ENCODE data around the gene SLC12A2. TPM values are rescaled to one million over a fixed set of nuclear protein-coding genes. Genes with fewer than 3 reads are reported as not detected.

SLC12A2 gene
- total RNA-seq, 1 experiment from 2014 or later = 85.2 TPM

DNA sequence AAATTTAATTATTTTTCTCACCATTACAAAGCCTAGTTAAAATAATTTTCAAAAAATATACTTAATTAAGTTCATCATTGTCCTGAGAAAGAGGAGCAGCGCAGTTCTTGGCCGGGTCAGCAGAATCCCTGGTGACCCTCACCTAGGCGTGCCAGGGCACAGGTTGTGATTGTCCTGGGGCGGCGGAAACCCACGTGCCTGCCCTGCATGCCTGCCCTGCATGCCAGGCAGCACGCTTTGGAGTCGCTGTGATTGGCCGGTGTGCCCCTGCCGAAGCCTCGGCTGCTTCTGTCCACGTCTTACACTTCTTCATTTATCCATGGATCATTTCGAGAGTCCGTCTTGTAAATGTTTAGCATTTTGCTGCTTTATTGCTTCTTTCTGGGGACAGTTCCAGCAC, 25.6 kb downstream of the SLC12A2 start:
- CTCF ChIA-PET = interaction anchor here (0.7 kb wide), 1 partner anchor 10 kb away, joined by 3 read pairs; no protein-coding TSS in a partner anchor
- no TSS peak for BruUV-seq (replicated peaks)
- Mint-ChIP-seq H3K4me1 (ENCODE audit: low read depth, unreplicated experiment) (peaks cover 14% of the 10 kb centered on the region), H3K4me3 (ENCODE audit: unreplicated experiment) (no peak overlapping the region), H3K27ac (ENCODE audit: unreplicated experiment) (no peak overlapping the region), H3K36me3 (ENCODE audit: insufficient read depth, unreplicated experiment) (peaks cover 18% of the 10 kb centered on the region), H3K9me3 (ENCODE audit: unreplicated experiment) (no peaks in the 10 kb centered on the region), H3K27me3 (ENCODE audit: insufficient read depth, unreplicated experiment) (no peaks in the 10 kb centered on the region)
- no peak overlapping the region for H3K4me3 ChIP-seq (ENCODE audit: low read depth, low read length)
- TF ChIP-seq, protein P1, sequence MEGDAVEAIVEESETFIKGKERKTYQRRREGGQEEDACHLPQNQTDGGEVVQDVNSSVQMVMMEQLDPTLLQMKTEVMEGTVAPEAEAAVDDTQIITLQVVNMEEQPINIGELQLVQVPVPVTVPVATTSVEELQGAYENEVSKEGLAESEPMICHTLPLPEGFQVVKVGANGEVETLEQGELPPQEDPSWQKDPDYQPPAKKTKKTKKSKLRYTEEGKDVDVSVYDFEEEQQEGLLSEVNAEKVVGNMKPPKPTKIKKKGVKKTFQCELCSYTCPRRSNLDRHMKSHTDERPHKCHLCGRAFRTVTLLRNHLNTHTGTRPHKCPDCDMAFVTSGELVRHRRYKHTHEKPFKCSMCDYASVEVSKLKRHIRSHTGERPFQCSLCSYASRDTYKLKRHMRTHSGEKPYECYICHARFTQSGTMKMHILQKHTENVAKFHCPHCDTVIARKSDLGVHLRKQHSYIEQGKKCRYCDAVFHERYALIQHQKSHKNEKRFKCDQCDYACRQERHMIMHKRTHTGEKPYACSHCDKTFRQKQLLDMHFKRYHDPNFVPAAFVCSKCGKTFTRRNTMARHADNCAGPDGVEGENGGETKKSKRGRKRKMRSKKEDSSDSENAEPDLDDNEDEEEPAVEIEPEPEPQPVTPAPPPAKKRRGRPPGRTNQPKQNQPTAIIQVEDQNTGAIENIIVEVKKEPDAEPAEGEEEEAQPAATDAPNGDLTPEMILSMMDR (IDR thresholded peaks at IDR 0.05; ENCODE audit: insufficient read depth in 1 of 2, low read depth in 1 of 2, low read length in 1 of 2, severe bottlenecking in 1 of 2, unreplicated experiment in 1 of 2) = no peak
- H3K27me3 ChIP-seq (replicated peaks; ENCODE audit: control insufficient read depth, insufficient read depth, low read length) = no peaks in the 10 kb centered on the region
- POLR2A ChIA-PET = no interaction called here
- no peak for DNase-seq
- no peaks in the 10 kb centered on the region for H3K36me3 ChIP-seq (ENCODE audit: control insufficient read depth, insufficient read depth, low read length)
- intact Hi-C loops (cut with micrococcal nuclease; ENCODE audit: unreplicated experiment) = no loop called here
- H3K9me3 ChIP-seq = no peaks in the 10 kb centered on the region
- H3K4me1 ChIP-seq = no peaks in the 10 kb centered on the region

GRCh38 chr5:128109766-128110165, 26.2 kb downstream of the SLC12A2 start:
- intact Hi-C loops (cut with micrococcal nuclease; ENCODE audit: unreplicated experiment) = no loop called here
- Mint-ChIP-seq H3K27me3 (ENCODE audit: insufficient read depth, unreplicated experiment) (no peaks in the 10 kb centered on the region), H3K4me3 (ENCODE audit: unreplicated experiment) (no peak overlapping the region), H3K36me3 (ENCODE audit: insufficient read depth, unreplicated experiment) (peaks cover 24% of the 10 kb centered on the region), H3K27ac (ENCODE audit: unreplicated experiment) (no peak overlapping the region), H3K9me3 (ENCODE audit: unreplicated experiment) (no peaks in the 10 kb centered on the region), H3K4me1 (ENCODE audit: low read depth, unreplicated experiment) (peaks cover 14% of the 10 kb centered on the region)
- Histone ChIP-seq H3K4me3 (ENCODE audit: low read depth, low read length) (no peak overlapping the region), H3K9me3 (no peaks in the 10 kb centered on the region), H3K27me3 (replicated peaks; ENCODE audit: control insufficient read depth, insufficient read depth, low read length) (no peaks in the 10 kb centered on the region), H3K4me1 (no peaks in the 10 kb centered on the region), H3K36me3 (ENCODE audit: control insufficient read depth, insufficient read depth, low read length) (no peaks in the 10 kb centered on the region)
- DNase-seq = no peak
- POLR2A ChIA-PET = no interaction called here
- BruUV-seq (replicated peaks) = no TSS peak
- CTCF ChIA-PET = interaction anchor here (0.7 kb wide), 1 partner anchor 9 kb away, joined by 3 read pairs; no protein-coding TSS in a partner anchor
- TF ChIP-seq, protein P1 (IDR thresholded peaks at IDR 0.05; ENCODE audit: insufficient read depth in 1 of 2, low read depth in 1 of 2, low read length in 1 of 2, severe bottlenecking in 1 of 2, unreplicated experiment in 1 of 2) = no peak

DNA sequence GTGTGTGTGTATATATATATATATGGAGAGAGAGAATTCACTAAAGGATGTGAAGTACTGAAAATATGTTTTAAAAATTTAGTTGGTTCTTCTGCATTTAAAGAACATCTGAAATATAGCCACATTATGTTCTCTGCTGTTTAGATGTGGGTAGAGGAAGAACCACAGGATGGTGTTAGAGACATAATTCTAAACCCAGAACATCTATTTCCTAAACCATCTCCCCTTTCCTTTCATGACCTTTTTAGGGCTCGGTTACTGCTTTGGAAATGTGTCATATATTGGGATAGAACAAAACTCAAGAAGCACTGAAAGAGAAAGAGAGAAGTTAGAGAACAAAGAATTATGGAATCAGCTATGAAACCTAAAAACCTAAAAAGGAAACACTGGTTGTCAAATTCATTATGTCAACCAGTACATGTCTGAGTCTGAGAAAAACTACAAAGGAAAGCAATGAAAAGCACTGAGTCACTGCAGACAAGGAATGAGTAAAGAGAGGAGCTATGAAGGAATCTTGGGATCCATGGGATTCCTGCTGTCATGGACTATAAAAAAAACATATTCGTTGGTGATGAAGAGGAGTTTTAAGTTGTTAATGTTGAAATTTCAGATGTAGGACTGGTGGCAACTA, 28.4 kb downstream of the SLC12A2 start:
- Histone ChIP-seq H3K9me3 (no peaks in the 10 kb centered on the region), H3K36me3 (ENCODE audit: control insufficient read depth, insufficient read depth, low read length) (no peaks in the 10 kb centered on the region), H3K27me3 (replicated peaks; ENCODE audit: control insufficient read depth, insufficient read depth, low read length) (no peaks in the 10 kb centered on the region), H3K4me3 (ENCODE audit: low read depth, low read length) (no peak overlapping the region), H3K4me1 (no peaks in the 10 kb centered on the region)
- H3K9me3 Mint-ChIP-seq (ENCODE audit: unreplicated experiment) = no peaks in the 10 kb centered on the region
- H3K36me3 Mint-ChIP-seq (ENCODE audit: insufficient read depth, unreplicated experiment) = peaks cover 45% of the 10 kb centered on the region
- intact Hi-C loops (cut with micrococcal nuclease; ENCODE audit: unreplicated experiment) = no loop called here
- H3K27me3 Mint-ChIP-seq (ENCODE audit: insufficient read depth, unreplicated experiment) = no peaks in the 10 kb centered on the region
- CTCF ChIA-PET = no interaction called here
- BruUV-seq (replicated peaks) = no TSS peak
- TF ChIP-seq, protein P1 (IDR thresholded peaks at IDR 0.05; ENCODE audit: insufficient read depth in 1 of 2, low read depth in 1 of 2, low read length in 1 of 2, severe bottlenecking in 1 of 2, unreplicated experiment in 1 of 2) = no peak
- no peak overlapping the region for H3K27ac Mint-ChIP-seq (ENCODE audit: unreplicated experiment)
- no peak for DNase-seq
- no peaks in the 10 kb centered on the region for H3K4me1 Mint-ChIP-seq (ENCODE audit: low read depth, unreplicated experiment)
- H3K4me3 Mint-ChIP-seq (ENCODE audit: unreplicated experiment) = no peak overlapping the region
- POLR2A ChIA-PET = no interaction called here

All from Caco-2 (cell line).